GM23248 (cell line): ENCODE results near the gene DZIP1.

ENCODE experiments used
- EZH2 ChIP-seq: fragments of 200-600 bp; sonication (generic); IDR thresholded peaks from 2 replicates; pipeline ENCODE4 v1.6.1; 2018; ENCODE audit warnings: antibody characterized with exemption, mild to moderate bottlenecking; ENCODE audit not compliant: insufficient read depth, poor library complexity, severe bottlenecking
- EZH2phosphoT487 ChIP-seq: fragments of 200-600 bp; sonication (generic); IDR thresholded peaks from 2 replicates; pipeline ENCODE4 v1.6.1; 2018; ENCODE audit warnings: antibody characterized with exemption, moderate library complexity, mild to moderate bottlenecking, low read depth; ENCODE audit not compliant: insufficient read depth

DNA sequence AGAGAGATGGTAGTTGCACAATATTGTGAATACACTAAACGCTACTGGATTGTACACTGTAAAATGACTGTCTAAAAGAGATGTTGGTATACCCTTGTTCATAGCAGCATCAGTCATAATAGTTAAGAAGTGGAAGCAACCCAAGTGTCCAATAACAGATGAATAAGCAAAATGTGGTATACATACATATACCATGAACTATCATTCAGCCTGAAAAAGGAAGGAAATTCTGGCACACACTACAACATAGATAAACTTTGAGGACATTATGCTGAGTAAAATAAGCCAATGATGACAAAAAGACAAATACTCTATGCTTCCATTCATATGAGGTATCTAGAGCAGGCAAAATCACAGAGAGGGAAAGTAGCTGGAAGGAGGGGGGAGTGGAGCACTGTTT, 16.0 kb downstream of the DZIP1 start:
- TF ChIP-seq EZH2 (no peak), EZH2phosphoT487 (no peak)
